Karpas-422 (cell line): ENCODE measurements around the gene SNX27. TPM values are rescaled to one million over a fixed set of nuclear protein-coding genes. Genes with fewer than 3 reads are reported as not detected.

Source experiments
- DNase-seq: peaks from one replicate; pipeline ENCODE4 v3.0.0-alpha.2; 2015
- H2AFZ ChIP-seq: fragments of 200-600 bp; sonication (generic); 2 replicates; pipeline ENCODE4 v1.6.1; 2014; ENCODE audit warnings: antibody characterized with exemption, low read length, mixed read lengths
- H3K27ac ChIP-seq: fragments of 200-600 bp; sonication (generic); 2 replicates; pipeline ENCODE4 v1.5.1; 2014; ENCODE audit warnings: mild to moderate bottlenecking, low read length, moderate library complexity
- H3K27me3 ChIP-seq: fragments of 200-600 bp; sonication (generic); 2 replicates; pipeline ENCODE4 v1.6.1; 2014; ENCODE audit warnings: low read length, mixed read lengths
- H3K36me3 ChIP-seq: fragments of 200-600 bp; sonication (generic); 2 replicates; pipeline ENCODE4 v1.6.1; 2014; ENCODE audit warnings: low read length, mixed read lengths; ENCODE audit not compliant: insufficient read depth
- H3K4me1 ChIP-seq: fragments of 200-600 bp; sonication (generic); 2 replicates; pipeline ENCODE4 v1.6.1; 2014; ENCODE audit warnings: mild to moderate bottlenecking, low read length, mixed read lengths
- H3K4me2 ChIP-seq: fragments of 200-600 bp; sonication (generic); 2 replicates; pipeline ENCODE4 v1.6.1; 2014; ENCODE audit warnings: low read length, low read depth, mild to moderate bottlenecking; ENCODE audit not compliant: poor library complexity, severe bottlenecking
- H3K4me3 ChIP-seq: fragments of 200-600 bp; sonication (generic); 2 replicates; pipeline ENCODE4 v1.5.1; 2014; ENCODE audit warnings: mild to moderate bottlenecking, antibody characterized with exemption, low read length, mixed read lengths
- H3K79me2 ChIP-seq: fragments of 200-600 bp; sonication (generic); 2 replicates; pipeline ENCODE4 v1.6.1; 2014; ENCODE audit warnings: mild to moderate bottlenecking, low read length, mixed read lengths
- H3K9ac ChIP-seq: fragments of 200-600 bp; sonication (generic); 2 replicates; pipeline ENCODE4 v1.6.0; 2014; ENCODE audit warnings: low read length
- H3K9me2 ChIP-seq: fragments of 200-600 bp; sonication (generic), shearing (Covaris generic); replicated peaks from 2 replicates; pipeline ENCODE4 v1.6.0; 2014; ENCODE audit warnings: mild to moderate bottlenecking, low read length, moderate library complexity; ENCODE audit not compliant: insufficient read depth
- H3K9me3 ChIP-seq: fragments of 300-700, 200-600 bp; sonication (generic); 2 replicates; pipeline ENCODE4 v1.6.1; 2014; ENCODE audit warnings: low read length, mixed read lengths
- H4K20me1 ChIP-seq: fragments of 200-600 bp; sonication (generic); 2 replicates; pipeline ENCODE4 v1.6.1; 2014; ENCODE audit warnings: mild to moderate bottlenecking, antibody characterized with exemption, low read length, low read depth; ENCODE audit not compliant: insufficient read depth
- total RNA-seq: library from RNA; depleted of rRNA; stranded (reverse); fragments of >200 nt; shearing (Covaris generic); gene quantifications from 2 replicates; pipeline ENCODE4 v1.2.3, GENCODE V29; 2014; ENCODE audit warnings: low replicate concordance; rRNA removed

Gene SNX27
- 28.3 and 40.4 TPM in 2 replicates for total RNA-seq

- peak within 1 kb of the TSS; percentile 92 for H3K4me2 ChIP-seq
- H3K9ac ChIP-seq, result peak within 1 kb of the TSS; percentile 96
- peak within 1 kb of the TSS; percentile 97 for H3K4me3 ChIP-seq
- H3K27ac ChIP-seq, result peak within 1 kb of the TSS; percentile 50
- peaks cover 51% of the 10 kb centered on the region for H3K79me2 ChIP-seq
- H3K9me3 ChIP-seq, result no peaks in the 10 kb centered on the region
- H3K36me3 ChIP-seq, result no peaks in the 10 kb centered on the region
- DNase-seq, result peak; percentile 97
- no peaks in the 10 kb centered on the region for H3K9me2 ChIP-seq
- no peaks in the 10 kb centered on the region for H4K20me1 ChIP-seq
- peaks cover 35% of the 10 kb centered on the region for H3K4me1 ChIP-seq
- H2AFZ ChIP-seq, result peak within 1 kb of the TSS; percentile 85
- no peaks in the 10 kb centered on the region for H3K27me3 ChIP-seq
These were observed at the start of gene SNX27 for GRCh38 chr1:151611832-151612500. SNX27 (plus strand) TSS chr1:151612050; CDS start chr1:151612202, 152 bp downstream.

GRCh38 chr1:151562661-151563060 lies 49.2 kb upstream of the SNX27 start:
- Histone ChIP-seq H3K9me2 (no peaks in the 10 kb centered on the region), H3K9ac (no peak overlapping the region), H4K20me1 (no peaks in the 10 kb centered on the region), H3K27ac (no peak overlapping the region), H3K9me3 (no peaks in the 10 kb centered on the region), H3K79me2 (no peaks in the 10 kb centered on the region), H3K4me2 (no peak overlapping the region), H3K36me3 (no peaks in the 10 kb centered on the region), H2AFZ (no peak overlapping the region), H3K4me3 (no peak overlapping the region), H3K27me3 (no peaks in the 10 kb centered on the region), H3K4me1 (peaks cover 6% of the 10 kb centered on the region)
- DNase-seq, result no peak

GRCh38 chr1:151563376-151563775 lies 48.5 kb upstream of the SNX27 start:
- no peaks in the 10 kb centered on the region for H3K9me2 ChIP-seq
- DNase-seq, result no peak
- no peak overlapping the region for H3K27ac ChIP-seq
- H3K9me3 ChIP-seq, result no peaks in the 10 kb centered on the region
- H3K9ac ChIP-seq, result no peak overlapping the region
- H3K79me2 ChIP-seq, result no peaks in the 10 kb centered on the region
- H3K36me3 ChIP-seq, result no peaks in the 10 kb centered on the region
- peaks cover 6% of the 10 kb centered on the region for H3K4me1 ChIP-seq
- H3K4me3 ChIP-seq, result no peak overlapping the region
- H4K20me1 ChIP-seq, result no peaks in the 10 kb centered on the region
- H2AFZ ChIP-seq, result no peak overlapping the region
- no peak overlapping the region for H3K4me2 ChIP-seq
- H3K27me3 ChIP-seq, result no peaks in the 10 kb centered on the region

GRCh38 chr1:151565502-151566189 lies 46.2 kb upstream of the SNX27 start:
- no peaks in the 10 kb centered on the region for H3K79me2 ChIP-seq
- H3K27ac ChIP-seq, result no peak overlapping the region
- no peak overlapping the region for H3K4me3 ChIP-seq
- H3K4me1 ChIP-seq, result peaks cover 6% of the 10 kb centered on the region
- H3K27me3 ChIP-seq, result no peaks in the 10 kb centered on the region
- H4K20me1 ChIP-seq, result no peaks in the 10 kb centered on the region
- no peak overlapping the region for H3K4me2 ChIP-seq
- H3K9me2 ChIP-seq, result no peaks in the 10 kb centered on the region
- DNase-seq, result no peak
- H2AFZ ChIP-seq, result no peak overlapping the region
- no peak overlapping the region for H3K9ac ChIP-seq
- no peaks in the 10 kb centered on the region for H3K36me3 ChIP-seq
- no peaks in the 10 kb centered on the region for H3K9me3 ChIP-seq

- Histone ChIP-seq H3K4me3 (no peak overlapping the region), H3K27me3 (no peaks in the 10 kb centered on the region), H3K9me3 (no peaks in the 10 kb centered on the region), H4K20me1 (no peaks in the 10 kb centered on the region), H3K36me3 (no peaks in the 10 kb centered on the region), H3K9me2 (no peaks in the 10 kb centered on the region), H3K79me2 (no peaks in the 10 kb centered on the region), H3K27ac (no peak overlapping the region), H2AFZ (no peak overlapping the region), H3K4me1 (peaks cover 6% of the 10 kb centered on the region), H3K4me2 (no peak overlapping the region), H3K9ac (no peak overlapping the region)
- DNase-seq, result no peak
These were observed 43.2 kb upstream of the SNX27 start for GRCh38 chr1:151568626-151569088.

GRCh38 chr1:151570819-151571218 lies 41.0 kb upstream of the SNX27 start:
- Histone ChIP-seq H4K20me1 (no peaks in the 10 kb centered on the region), H3K36me3 (no peaks in the 10 kb centered on the region), H3K4me3 (no peak overlapping the region), H3K9me3 (no peaks in the 10 kb centered on the region), H3K27ac (no peak overlapping the region), H3K79me2 (no peaks in the 10 kb centered on the region), H3K4me2 (no peak overlapping the region), H2AFZ (no peak overlapping the region), H3K4me1 (no peaks in the 10 kb centered on the region), H3K27me3 (no peaks in the 10 kb centered on the region), H3K9me2 (no peaks in the 10 kb centered on the region), H3K9ac (no peak overlapping the region)
- DNase-seq, result no peak

GRCh38 chr1:151574575-151575529 lies 37.0 kb upstream of the SNX27 start:
- Histone ChIP-seq H3K27me3 (no peaks in the 10 kb centered on the region), H3K4me2 (no peak overlapping the region), H3K9me3 (no peaks in the 10 kb centered on the region), H3K4me3 (no peak overlapping the region), H3K9ac (no peak overlapping the region), H4K20me1 (no peaks in the 10 kb centered on the region), H2AFZ (no peak overlapping the region), H3K9me2 (no peaks in the 10 kb centered on the region), H3K79me2 (no peaks in the 10 kb centered on the region), H3K36me3 (no peaks in the 10 kb centered on the region), H3K27ac (no peak overlapping the region), H3K4me1 (no peaks in the 10 kb centered on the region)
- DNase-seq, result no peak

- Histone ChIP-seq H3K27me3 (no peaks in the 10 kb centered on the region), H3K36me3 (no peaks in the 10 kb centered on the region), H3K4me1 (no peaks in the 10 kb centered on the region), H3K27ac (no peak overlapping the region), H4K20me1 (no peaks in the 10 kb centered on the region), H2AFZ (no peak overlapping the region), H3K4me3 (no peak overlapping the region), H3K4me2 (no peak overlapping the region), H3K79me2 (no peaks in the 10 kb centered on the region), H3K9ac (no peak overlapping the region), H3K9me3 (no peaks in the 10 kb centered on the region), H3K9me2 (no peaks in the 10 kb centered on the region)
- DNase-seq, result no peak
These were observed 34.7 kb upstream of the SNX27 start for GRCh38 chr1:151577173-151577572.
